Naive thymus-derived CD4-positive, alpha-beta T cell (primary cell): ENCODE data around the gene SNAP25. TPM values are rescaled to one million over a fixed set of nuclear protein-coding genes. Genes with fewer than 3 reads are reported as not detected.

Source experiments
- ATAC-seq: fragments of 150-1000 bp; cut with Tn5 transposase; 2 replicates; pipeline ENCODE4 v1.10.0; 2021; ENCODE audit warnings: mild to moderate bottlenecking, moderate library complexity
- CTCF ChIA-PET: fragments of 350-600 bp; sonication (Branson Sonifier 250); formaldehyde crosslinking; loops from one replicate; lab custom pipeline; 2021; ENCODE audit warnings: antibody characterized with exemption; lab: Charles Lee
- POLR2A ChIA-PET: fragments of 350-600 bp; sonication (Branson Sonifier 250); formaldehyde crosslinking; loops from one replicate; lab custom pipeline; 2021; ENCODE audit warnings: antibody characterized with exemption, inconsistent platforms; lab: Charles Lee
- DNase-seq, 9 donors: peaks; one replicate each; pipeline versions ENCODE4 v3.0.0 to v3.0.0-alpha.2; 2020 to 2022; ENCODE audit warnings: mixed read lengths in 1 of 9
- H3K27ac ChIP-seq: one replicate; pipeline ENCODE4 v1.7.0; 2013; ENCODE audit warnings: mild to moderate bottlenecking, low read depth, low read length, moderate library complexity
- H3K27me3 ChIP-seq, 2 donors: one replicate each; pipeline ENCODE4 v1.7.0; 2013; ENCODE audit warnings: low read length in 2 of 2, mild to moderate bottlenecking in 2 of 2, moderate library complexity in 2 of 2; ENCODE audit not compliant: control insufficient read depth in 2 of 2, insufficient read depth in 2 of 2
- H3K36me3 ChIP-seq, 3 experiments: 1 replicate in 2 of 3; 2 replicates in 1 of 3; pipeline ENCODE4 v1.7.0; 2013; ENCODE audit warnings: low read length in 3 of 3, mild to moderate bottlenecking in 3 of 3, moderate library complexity in 1 of 3; ENCODE audit not compliant: insufficient read depth in 3 of 3, control insufficient read depth in 2 of 3
- H3K4me1 ChIP-seq, 2 donors: one replicate each; pipeline ENCODE4 v1.7.0; 2013; ENCODE audit warnings: low read length in 2 of 2, mild to moderate bottlenecking in 2 of 2, moderate library complexity in 1 of 2; ENCODE audit not compliant: control insufficient read depth in 2 of 2, insufficient read depth in 2 of 2
- H3K4me3 ChIP-seq: 2 replicates; pipeline ENCODE4 v1.7.0; 2013; ENCODE audit warnings: mild to moderate bottlenecking, low read length
- H3K9me3 ChIP-seq, 3 experiments: 1 replicate in 2 of 3; 2 replicates in 1 of 3; pipeline ENCODE4 v1.7.0; 2013; ENCODE audit warnings: low read length in 3 of 3; ENCODE audit not compliant: control insufficient read depth in 2 of 3
- H3K27ac Mint-ChIP-seq, 9 donors: one replicate each; pipeline ENCODE4 v1.8.0; 2020 to 2022; ENCODE audit warnings: mixed read lengths in 9 of 9, mild to moderate bottlenecking in 8 of 9, moderate library complexity in 5 of 9, inconsistent platforms in 2 of 9
- H3K27me3 Mint-ChIP-seq, 5 donors: one replicate each; pipeline ENCODE4 v1.8.0; 2021 to 2022; ENCODE audit warnings: mixed read lengths in 5 of 5, mild to moderate bottlenecking in 1 of 5
- H3K36me3 Mint-ChIP-seq, 5 donors: one replicate each; pipeline ENCODE4 v1.8.0; 2020 to 2022; ENCODE audit warnings: mixed read lengths in 5 of 5, mild to moderate bottlenecking in 3 of 5, inconsistent platforms in 1 of 5
- H3K4me1 Mint-ChIP-seq, 7 donors: one replicate each; pipeline ENCODE4 v1.8.0; 2020 to 2022; ENCODE audit warnings: mixed read lengths in 7 of 7, mild to moderate bottlenecking in 3 of 7, inconsistent platforms in 1 of 7
- H3K4me3 Mint-ChIP-seq, 10 donors: one replicate each; pipeline ENCODE4 v1.8.0; 2020 to 2022; ENCODE audit warnings: mild to moderate bottlenecking in 10 of 10, mixed read lengths in 10 of 10, moderate library complexity in 6 of 10, inconsistent platforms in 2 of 10
- H3K9me3 Mint-ChIP-seq, 11 donors: one replicate each; pipeline ENCODE4 v1.8.0; 2020 to 2022; ENCODE audit warnings: mixed read lengths in 11 of 11, mild to moderate bottlenecking in 4 of 11, inconsistent platforms in 1 of 11, moderate library complexity in 1 of 11
- intact Hi-C, 2 donors: fragments of 100-400 bp; cut with micrococcal nuclease; formaldehyde crosslinking; loops; one replicate each; pipeline ENCODE4 v1.15.1; 2023
- polyA plus RNA-seq, 2 donors: library from polyadenylated mRNA; unstranded; fragments of 300-500 nt; fragmentation: Illumina TruSeq; gene quantifications; one replicate each; pipeline ENCODE4 v1.2.3, GENCODE V29; 2021
- total RNA-seq, 6 experiments: library from RNA in 5 of 6; stranded (reverse) in 5 of 6; gene quantifications; 1 replicate in 5 of 6; 2 replicates in 1 of 6; pipeline ENCODE4 v1.2.3 and lab custom pipeline; 2021 to 2026

The SNAP25 gene
- total and polyA plus RNA-seq, 7 experiments from 2014 or later: 0.11 to 0.39 TPM; not detected in 5

DNA sequence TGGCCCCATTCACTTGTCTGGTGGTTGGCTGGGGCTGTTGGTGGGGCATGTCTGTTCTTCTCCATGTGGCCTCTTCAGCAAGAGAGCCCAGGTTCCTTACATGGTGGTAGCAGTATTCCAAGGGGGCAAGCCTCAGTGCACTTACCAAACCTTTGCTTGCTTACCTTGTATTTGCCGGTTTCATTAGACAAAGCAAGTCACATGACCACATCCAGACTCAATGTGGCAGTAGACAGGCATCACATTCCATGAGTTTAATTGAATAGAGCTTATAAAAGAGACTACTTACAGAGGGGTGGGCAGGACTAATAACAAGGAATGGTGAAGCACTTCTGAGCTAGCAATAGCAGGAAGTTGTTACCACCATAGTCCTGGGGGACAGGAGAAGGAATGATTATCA is 78.6 kb downstream of the SNAP25 start:
- Histone ChIP-seq H3K9me3 (no peaks in the 10 kb centered on the region), H3K27ac (no peak overlapping the region), H3K27me3 (no peaks in the 10 kb centered on the region), H3K36me3 (no peaks in the 10 kb centered on the region), H3K4me3 (no peak overlapping the region), H3K4me1 (no peaks in the 10 kb centered on the region)
- H3K4me3 Mint-ChIP-seq: no peak overlapping the region
- CTCF ChIA-PET: no interaction called here
- no peaks in the 10 kb centered on the region for H3K36me3 Mint-ChIP-seq
- no peak for DNase-seq
- no peak for ATAC-seq
- H3K27ac Mint-ChIP-seq: peak overlapping the region in 1 of 9 donors; percentile 27
- POLR2A ChIA-PET: no interaction called here
- H3K9me3 Mint-ChIP-seq: peaks cover 0 to 7% (median 0%) of the 10 kb centered on the region in 11 donors
- intact Hi-C loops: no loop called here
- peaks cover 0 to 3% (median 0%) of the 10 kb centered on the region in 7 donors for H3K4me1 Mint-ChIP-seq
- peaks cover 0 to 20% (median 7%) of the 10 kb centered on the region in 5 donors for H3K27me3 Mint-ChIP-seq

DNA sequence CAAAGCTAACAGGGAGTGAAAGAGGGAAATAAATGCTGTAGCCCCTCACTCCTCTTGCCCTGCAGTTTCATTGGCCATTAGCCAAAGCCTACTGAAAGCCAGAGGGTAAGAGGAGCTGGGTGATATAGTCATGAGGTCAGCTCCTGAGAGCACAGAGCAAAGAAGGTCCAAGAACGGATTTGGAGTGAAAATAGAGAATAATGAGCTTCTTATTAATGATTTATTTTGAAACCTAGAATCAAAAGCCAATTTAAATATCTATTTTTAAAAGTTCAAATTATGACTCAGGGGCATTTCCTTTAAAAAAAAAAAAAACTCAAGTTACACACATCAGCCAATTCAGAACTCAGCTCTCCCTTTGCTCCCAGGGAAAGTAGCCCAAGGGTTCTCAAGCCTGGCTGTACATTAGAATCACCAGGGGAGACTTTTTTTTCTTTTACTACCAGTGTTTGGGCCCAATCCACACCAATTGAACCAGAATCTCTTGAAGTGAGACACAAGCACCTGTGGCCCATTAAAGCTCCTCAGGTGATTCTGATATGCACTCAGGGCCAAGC is 79.1 kb downstream of the SNAP25 start:
- H3K27me3 ChIP-seq: no peaks in the 10 kb centered on the region
- H3K27ac Mint-ChIP-seq: no peak overlapping the region
- H3K4me1 Mint-ChIP-seq: peaks cover 0 to 3% (median 0%) of the 10 kb centered on the region in 7 donors
- H3K27me3 Mint-ChIP-seq: peaks cover 0 to 16% (median 7%) of the 10 kb centered on the region in 5 donors
- no peak overlapping the region for H3K4me3 Mint-ChIP-seq
- no peaks in the 10 kb centered on the region for H3K36me3 ChIP-seq
- POLR2A ChIA-PET: no interaction called here
- H3K27ac ChIP-seq: no peak overlapping the region
- intact Hi-C loops: no loop called here
- DNase-seq: no peak
- H3K9me3 Mint-ChIP-seq: peaks cover 0 to 7% (median 0%) of the 10 kb centered on the region in 11 donors
- no peaks in the 10 kb centered on the region for H3K36me3 Mint-ChIP-seq
- no peaks in the 10 kb centered on the region for H3K4me1 ChIP-seq
- H3K4me3 ChIP-seq: no peak overlapping the region
- CTCF ChIA-PET: no interaction called here
- no peaks in the 10 kb centered on the region for H3K9me3 ChIP-seq
- no peak for ATAC-seq

DNA sequence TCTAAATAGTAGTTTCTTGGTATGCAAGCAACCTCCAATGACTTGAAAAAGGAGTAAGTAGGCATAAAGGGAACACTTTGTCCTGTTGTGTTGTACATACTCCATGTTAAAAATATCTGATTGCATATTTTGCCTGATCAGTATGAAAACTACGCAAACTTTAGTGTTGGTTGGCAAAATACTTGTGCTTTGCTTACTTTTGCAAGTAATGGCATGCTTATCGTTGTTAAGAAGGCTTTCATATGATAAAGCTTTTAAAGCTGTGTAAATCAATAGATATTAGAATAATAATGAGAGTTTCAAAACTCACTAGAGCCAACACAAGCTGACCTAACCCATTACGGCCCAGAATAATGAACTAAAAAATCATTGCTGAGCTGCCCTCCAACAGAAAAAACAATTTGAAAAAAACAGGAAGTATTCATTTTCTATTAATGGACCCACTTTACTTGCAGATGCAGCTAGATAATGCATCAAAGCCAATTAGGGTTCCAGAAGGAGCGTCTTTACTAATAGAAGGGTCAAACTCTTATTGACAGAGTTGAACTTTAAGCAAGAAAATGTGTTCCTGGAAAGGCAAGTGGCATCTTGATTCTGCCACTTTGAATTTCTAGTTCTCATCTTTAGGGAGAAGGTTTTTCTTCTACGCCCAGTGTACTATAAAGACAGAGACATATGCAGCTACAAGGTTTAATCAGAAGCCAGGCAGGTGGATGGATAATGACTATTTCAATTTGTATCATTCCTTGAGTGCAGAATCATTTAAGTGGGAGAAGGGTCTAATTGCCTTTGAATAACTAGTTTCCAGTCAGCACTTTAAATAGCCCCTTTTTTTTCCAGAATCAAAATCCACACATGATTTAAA is 82.2 kb downstream of the SNAP25 start:
- H3K9me3 ChIP-seq: no peaks in the 10 kb centered on the region
- H3K27ac ChIP-seq: no peak overlapping the region
- no peak for ATAC-seq
- Mint-ChIP-seq H3K4me3 (no peak overlapping the region), H3K27ac (no peak overlapping the region), H3K4me1 (peaks cover 0 to 3% (median 0%) of the 10 kb centered on the region in 7 donors), H3K9me3 (peaks cover 0 to 7% (median 0%) of the 10 kb centered on the region in 11 donors), H3K27me3 (peaks cover 5 to 11% (median 11%) of the 10 kb centered on the region in 5 donors), H3K36me3 (no peaks in the 10 kb centered on the region)
- DNase-seq: no peak
- CTCF ChIA-PET: no interaction called here
- POLR2A ChIA-PET: no interaction called here
- H3K4me3 ChIP-seq: no peak overlapping the region
- no peaks in the 10 kb centered on the region for H3K27me3 ChIP-seq
- intact Hi-C loops: no loop called here
- no peaks in the 10 kb centered on the region for H3K4me1 ChIP-seq
- H3K36me3 ChIP-seq: no peaks in the 10 kb centered on the region

DNA sequence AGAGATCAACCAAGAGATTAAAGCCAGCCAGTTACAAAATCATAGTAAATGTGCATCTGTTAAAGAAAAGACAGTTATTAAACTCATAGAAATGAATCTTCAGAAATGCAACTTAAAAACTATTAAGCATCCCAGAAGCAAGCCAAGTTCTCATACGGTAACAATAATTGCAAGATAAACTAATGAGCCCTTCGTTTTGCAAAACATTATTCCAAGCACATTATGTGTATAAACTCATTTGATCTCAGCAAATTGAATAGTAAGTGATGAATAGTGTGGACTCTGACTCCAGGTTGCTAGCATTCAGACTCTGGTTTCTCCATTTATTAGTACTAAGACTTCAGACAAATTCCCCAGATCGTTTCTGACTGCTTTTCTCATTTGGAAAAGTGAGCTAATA is 85.2 kb downstream of the SNAP25 start:
- no peak overlapping the region for H3K27ac Mint-ChIP-seq
- no peak overlapping the region for H3K4me3 Mint-ChIP-seq
- no peak for DNase-seq
- no peaks in the 10 kb centered on the region for H3K36me3 Mint-ChIP-seq
- intact Hi-C loops: no loop called here
- Histone ChIP-seq H3K27me3 (no peaks in the 10 kb centered on the region), H3K4me3 (no peak overlapping the region), H3K9me3 (no peaks in the 10 kb centered on the region), H3K27ac (no peak overlapping the region), H3K4me1 (peaks cover 0 to 18% of the 10 kb centered on the region in 2 donors), H3K36me3 (no peaks in the 10 kb centered on the region)
- ChIA-PET CTCF (no interaction called here), POLR2A (no interaction called here)
- peaks cover 9 to 22% (median 18%) of the 10 kb centered on the region in 5 donors for H3K27me3 Mint-ChIP-seq
- H3K9me3 Mint-ChIP-seq: peaks cover 0 to 4% (median 0%) of the 10 kb centered on the region in 11 donors
- H3K4me1 Mint-ChIP-seq: peaks cover 0 to 6% (median 4%) of the 10 kb centered on the region in 7 donors
- ATAC-seq: no peak

DNA sequence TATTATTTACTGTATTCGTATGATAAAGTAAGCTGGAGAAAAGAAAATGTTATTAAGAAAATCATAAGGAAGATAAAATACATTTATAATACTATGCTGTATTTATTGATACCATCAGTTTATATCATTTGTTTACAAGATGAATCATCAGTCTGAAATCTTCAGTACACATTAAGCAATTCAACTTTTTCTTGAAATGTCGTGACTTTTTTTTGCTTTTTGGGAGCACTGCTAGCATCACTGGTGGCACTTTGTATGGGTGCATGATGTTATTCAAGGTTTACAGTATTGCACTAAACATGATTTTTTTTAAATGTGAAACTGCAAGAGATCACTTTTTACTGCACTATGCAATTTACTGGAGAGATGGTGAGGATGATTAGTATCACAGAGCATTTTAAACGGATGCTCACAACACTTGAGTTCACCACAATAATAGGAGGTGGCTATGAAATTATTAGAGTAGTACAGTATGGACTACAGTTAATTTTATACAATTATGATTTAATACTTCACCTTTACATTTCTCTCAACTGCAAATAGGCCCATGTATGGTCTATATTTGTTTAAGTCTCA is 85.9 kb downstream of the SNAP25 start:
- POLR2A ChIA-PET: no interaction called here
- CTCF ChIA-PET: no interaction called here
- Mint-ChIP-seq H3K27me3 (peaks cover 14 to 22% (median 18%) of the 10 kb centered on the region in 5 donors), H3K4me3 (no peak overlapping the region), H3K4me1 (peaks cover 0 to 8% (median 4%) of the 10 kb centered on the region in 7 donors), H3K27ac (no peak overlapping the region), H3K9me3 (peaks cover 0 to 6% (median 0%) of the 10 kb centered on the region in 11 donors), H3K36me3 (no peaks in the 10 kb centered on the region)
- H3K9me3 ChIP-seq: no peaks in the 10 kb centered on the region
- H3K4me3 ChIP-seq: no peak overlapping the region
- ATAC-seq (peak; percentile 32), DNase-seq (no peak)
- no peaks in the 10 kb centered on the region for H3K27me3 ChIP-seq
- intact Hi-C loops: no loop called here
- H3K36me3 ChIP-seq: no peaks in the 10 kb centered on the region
- H3K4me1 ChIP-seq: peaks cover 0 to 18% of the 10 kb centered on the region in 2 donors
- H3K27ac ChIP-seq: no peak overlapping the region

DNA sequence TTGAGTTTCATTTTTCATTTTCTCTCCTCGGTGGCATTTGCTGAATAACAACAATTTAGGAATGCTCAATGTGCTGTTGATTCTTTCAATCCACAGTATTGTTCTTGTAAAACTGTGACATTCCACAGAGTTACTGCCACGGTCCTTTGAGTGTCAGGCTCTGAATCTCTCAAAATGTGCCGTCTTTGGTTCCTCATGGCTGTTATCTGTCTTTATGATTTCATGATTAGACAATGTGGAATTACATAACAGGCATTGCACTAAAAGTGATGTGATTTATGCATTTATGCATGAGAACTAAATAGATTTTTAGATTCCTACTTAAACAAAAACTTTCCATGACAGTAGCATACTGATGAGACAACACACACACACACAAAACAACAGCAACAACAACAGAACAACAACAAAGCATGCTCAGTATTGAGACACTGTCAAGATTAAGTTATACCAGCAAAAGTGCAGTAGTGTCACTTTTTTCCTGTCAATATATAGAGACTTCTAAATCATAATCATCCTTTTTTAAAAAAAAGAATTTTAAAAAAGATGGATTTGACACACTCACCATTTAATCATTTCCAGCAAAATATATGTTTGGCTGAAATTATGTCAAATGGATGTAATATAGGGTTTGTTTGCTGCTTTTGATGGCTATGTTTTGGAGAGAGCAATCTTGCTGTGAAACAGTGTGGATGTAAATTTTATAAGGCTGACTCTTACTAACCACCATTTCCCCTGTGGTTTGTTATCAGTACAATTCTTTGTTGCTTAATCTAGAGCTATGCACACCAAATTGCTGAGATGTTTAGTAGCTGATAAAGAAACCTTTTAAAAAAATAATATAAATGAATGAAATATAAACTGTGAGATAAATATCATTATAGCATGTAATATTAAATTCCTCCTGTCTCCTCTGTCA is 88.1 kb downstream of the SNAP25 start:
- H3K36me3 Mint-ChIP-seq: no peaks in the 10 kb centered on the region
- intact Hi-C loops: no loop called here
- H3K27me3 Mint-ChIP-seq: peaks cover 19 to 29% (median 22%) of the 10 kb centered on the region in 5 donors
- peaks cover 0 to 6% (median 0%) of the 10 kb centered on the region in 11 donors for H3K9me3 Mint-ChIP-seq
- H3K4me1 Mint-ChIP-seq: peaks cover 0 to 8% (median 4%) of the 10 kb centered on the region in 7 donors
- ChIA-PET CTCF (no interaction called here), POLR2A (no interaction called here)
- H3K4me3 Mint-ChIP-seq: no peak overlapping the region
- Histone ChIP-seq H3K27me3 (no peaks in the 10 kb centered on the region), H3K27ac (no peak overlapping the region), H3K4me3 (no peak overlapping the region), H3K9me3 (no peaks in the 10 kb centered on the region), H3K4me1 (peaks cover 0 to 18% of the 10 kb centered on the region in 2 donors), H3K36me3 (no peaks in the 10 kb centered on the region)
- DNase-seq (no peak), ATAC-seq (peak; percentile 50)
- H3K27ac Mint-ChIP-seq: no peak overlapping the region
